Measurements from ENCODE around the gene C8G. TPM values are rescaled to one million over a fixed set of nuclear protein-coding genes. Genes with fewer than 3 reads are reported as not detected.

The C8G gene
- total and polyA plus RNA-seq, 8 donors, result 2.3 to 5.5 TPM; not detected in 6

DNA sequence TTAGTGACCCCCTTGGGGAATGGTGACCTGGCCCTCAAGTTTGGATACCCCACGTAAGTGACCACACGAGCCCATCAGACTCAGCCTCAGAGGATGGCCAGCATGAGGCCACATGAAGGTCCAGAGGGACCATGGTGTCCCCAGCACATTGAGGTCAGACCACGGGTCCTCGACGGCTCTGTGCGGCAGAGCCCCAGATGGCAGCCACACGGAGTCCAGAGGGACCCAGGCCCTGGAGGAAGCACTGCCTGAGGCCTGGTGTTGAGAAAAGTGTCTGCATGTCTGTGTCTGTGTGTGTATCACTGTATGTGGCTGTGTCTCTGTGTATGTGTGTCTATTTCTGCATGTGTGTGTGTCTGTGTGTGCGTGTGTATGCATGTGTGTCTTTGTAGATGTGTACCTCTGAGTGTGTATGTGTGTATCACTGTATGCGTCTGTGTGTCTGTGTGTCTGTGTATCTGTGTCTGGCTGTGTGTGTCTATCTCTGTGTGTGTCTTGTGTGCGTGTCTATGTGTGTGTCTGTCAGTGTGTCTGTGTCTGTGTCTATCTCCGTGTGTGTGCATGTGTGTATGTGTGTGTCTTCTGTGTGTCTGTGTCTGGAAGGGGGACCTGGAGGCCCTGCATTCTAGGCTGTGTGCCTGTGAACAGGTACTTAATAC is 38.7 kb downstream of the C8G start:
- TF ChIP-seq, protein P1, sequence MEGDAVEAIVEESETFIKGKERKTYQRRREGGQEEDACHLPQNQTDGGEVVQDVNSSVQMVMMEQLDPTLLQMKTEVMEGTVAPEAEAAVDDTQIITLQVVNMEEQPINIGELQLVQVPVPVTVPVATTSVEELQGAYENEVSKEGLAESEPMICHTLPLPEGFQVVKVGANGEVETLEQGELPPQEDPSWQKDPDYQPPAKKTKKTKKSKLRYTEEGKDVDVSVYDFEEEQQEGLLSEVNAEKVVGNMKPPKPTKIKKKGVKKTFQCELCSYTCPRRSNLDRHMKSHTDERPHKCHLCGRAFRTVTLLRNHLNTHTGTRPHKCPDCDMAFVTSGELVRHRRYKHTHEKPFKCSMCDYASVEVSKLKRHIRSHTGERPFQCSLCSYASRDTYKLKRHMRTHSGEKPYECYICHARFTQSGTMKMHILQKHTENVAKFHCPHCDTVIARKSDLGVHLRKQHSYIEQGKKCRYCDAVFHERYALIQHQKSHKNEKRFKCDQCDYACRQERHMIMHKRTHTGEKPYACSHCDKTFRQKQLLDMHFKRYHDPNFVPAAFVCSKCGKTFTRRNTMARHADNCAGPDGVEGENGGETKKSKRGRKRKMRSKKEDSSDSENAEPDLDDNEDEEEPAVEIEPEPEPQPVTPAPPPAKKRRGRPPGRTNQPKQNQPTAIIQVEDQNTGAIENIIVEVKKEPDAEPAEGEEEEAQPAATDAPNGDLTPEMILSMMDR (IDR thresholded peaks at IDR 0.05), result no peak
- TF ChIP-seq POLR2A (IDR thresholded peaks at IDR 0.05) (no peak), EP300 (IDR thresholded peaks at IDR 0.05) (no peak), POLR2AphosphoS5 (IDR thresholded peaks at IDR 0.05) (no peak)
- H3K36me3 ChIP-seq, result no peaks in the 10 kb centered on the region
- WGBS, 5 donors, result 79 to 92% (median 86%) methylated on average over 7 to 11 of the region's 11 CpGs
- no peaks in the 10 kb centered on the region for H3K9me3 ChIP-seq
- H3K27ac ChIP-seq, result no peak overlapping the region
- intact Hi-C loops (cut with DNase I; ENCODE audit: low total_unique reads), result no loop called here
- peaks cover 4 to 18% (median 13%) of the 10 kb centered on the region in 4 donors for H3K4me1 ChIP-seq
- H3K27me3 ChIP-seq, result peaks cover 12 to 69% (median 28%) of the 10 kb centered on the region in 3 donors
- H3K4me3 ChIP-seq, result no peak overlapping the region
- DNase-seq, result no peak

DNA sequence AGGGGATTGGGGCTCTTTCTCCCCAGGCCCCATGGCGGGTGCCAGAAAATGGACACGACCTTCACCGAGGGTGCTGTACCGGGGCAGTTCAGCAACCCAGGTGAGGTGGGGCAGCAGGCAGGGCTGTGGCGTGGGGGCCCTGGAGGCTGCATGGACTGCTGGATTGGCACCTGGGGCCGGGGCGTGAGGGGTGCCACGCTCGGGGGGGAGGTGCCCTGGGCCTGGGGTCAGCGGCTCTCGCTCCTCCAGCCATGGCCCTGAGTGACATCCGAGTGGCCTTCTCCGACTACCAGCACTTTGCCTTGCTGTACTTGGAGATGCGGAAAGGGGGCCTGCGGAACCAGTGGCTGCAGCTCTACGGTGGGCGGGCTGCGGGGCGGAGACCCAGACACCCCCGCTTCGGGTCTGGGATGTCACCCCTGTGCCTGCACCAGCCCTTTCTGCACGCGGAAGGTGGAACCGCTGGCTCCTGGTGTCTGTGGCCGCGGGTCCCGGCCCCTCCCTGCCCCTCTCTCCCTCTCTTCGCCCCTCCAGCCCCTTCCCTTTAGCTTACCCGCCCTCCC is 39.5 kb downstream of the C8G start:
- no peak overlapping the region for H3K4me3 ChIP-seq
- peaks cover 4 to 15% (median 10%) of the 10 kb centered on the region in 4 donors for H3K4me1 ChIP-seq
- H3K27ac ChIP-seq, result no peak overlapping the region
- DNase-seq, result no peak
- H3K9me3 ChIP-seq, result no peaks in the 10 kb centered on the region
- intact Hi-C loops (cut with DNase I; ENCODE audit: low total_unique reads), result no loop called here
- H3K27me3 ChIP-seq, result peaks cover 12 to 69% (median 28%) of the 10 kb centered on the region in 3 donors
- 54 to 67% (median 62%) methylated on average over 13 to 29 of the region's 29 CpGs for WGBS, 5 donors
- TF ChIP-seq EP300 (IDR thresholded peaks at IDR 0.05) (no peak), POLR2A (IDR thresholded peaks at IDR 0.05) (no peak), POLR2AphosphoS5 (IDR thresholded peaks at IDR 0.05) (no peak)
- TF ChIP-seq, protein P1 (IDR thresholded peaks at IDR 0.05), result no peak
- H3K36me3 ChIP-seq, result no peaks in the 10 kb centered on the region

DNA sequence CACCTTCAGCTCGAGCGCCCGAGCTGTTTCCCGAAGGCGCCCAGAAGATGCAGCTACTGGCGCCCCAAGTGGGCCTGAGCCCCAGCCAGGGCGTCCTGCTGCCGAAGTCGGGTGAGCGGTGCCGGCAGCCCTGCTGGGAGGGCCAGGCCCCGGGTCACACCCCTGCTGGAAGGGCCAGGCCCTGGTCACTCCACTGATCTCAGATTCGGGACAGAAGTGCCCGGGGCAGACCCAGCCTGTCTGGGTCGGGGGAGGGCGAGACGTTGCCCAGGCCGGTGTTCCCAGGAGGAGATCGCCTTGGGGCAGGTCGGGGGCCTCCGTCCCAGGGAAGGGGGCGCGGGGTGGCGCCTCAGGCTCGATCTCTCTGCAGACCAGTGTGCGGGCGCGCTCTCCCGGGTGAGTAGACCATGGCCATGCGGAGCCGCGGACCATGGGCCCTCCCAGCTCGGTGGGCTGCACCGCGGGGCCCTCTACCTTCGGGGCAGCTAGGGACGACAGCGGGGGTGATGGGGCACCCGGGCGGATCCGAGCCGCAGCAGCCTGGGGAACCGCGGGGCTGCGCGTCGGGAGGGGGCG is 40.1 kb downstream of the C8G start:
- no peaks in the 10 kb centered on the region for H3K36me3 ChIP-seq
- H3K9me3 ChIP-seq, result no peaks in the 10 kb centered on the region
- peaks cover 4 to 15% (median 10%) of the 10 kb centered on the region in 4 donors for H3K4me1 ChIP-seq
- no peak for DNase-seq
- peaks cover 12 to 69% (median 28%) of the 10 kb centered on the region in 3 donors for H3K27me3 ChIP-seq
- H3K4me3 ChIP-seq, result no peak overlapping the region
- intact Hi-C loops (cut with DNase I; ENCODE audit: low total_unique reads), result no loop called here
- whole genome bisulfite sequencing, 5 donors, result 12 to 14% (median 13%) methylated on average over 22 to 48 of the region's 48 CpGs; no CpG with 5 or more reads in 1 of the 5 donors
- TF ChIP-seq, protein P1 (IDR thresholded peaks at IDR 0.05), result no peak
- TF ChIP-seq POLR2AphosphoS5 (IDR thresholded peaks at IDR 0.05) (no peak), EP300 (IDR thresholded peaks at IDR 0.05) (no peak), POLR2A (IDR thresholded peaks at IDR 0.05) (no peak)
- H3K27ac ChIP-seq, result no peak overlapping the region

DNA sequence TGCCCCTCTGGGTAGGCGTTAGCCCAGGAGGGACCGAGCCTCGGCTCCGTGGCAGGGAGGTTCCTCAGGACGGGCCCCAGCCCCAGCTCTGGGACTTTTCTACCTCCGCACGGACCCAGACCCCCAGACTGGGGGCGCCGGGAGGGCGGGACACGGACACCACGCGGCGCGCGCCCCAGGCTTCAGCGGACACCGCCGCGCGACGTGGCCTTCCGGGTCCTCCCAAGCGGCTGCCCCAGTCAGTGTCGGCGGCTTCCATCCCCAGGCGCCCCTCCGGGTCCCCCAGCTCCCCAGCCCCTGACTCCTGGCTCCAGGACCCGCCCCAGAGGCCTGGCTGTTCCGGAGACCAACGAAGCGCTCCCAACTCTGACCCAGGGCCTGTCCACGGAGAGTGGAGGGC is 40.8 kb downstream of the C8G start:
- Histone ChIP-seq H3K4me1 (peaks cover 4 to 15% (median 10%) of the 10 kb centered on the region in 4 donors), H3K9me3 (no peaks in the 10 kb centered on the region), H3K27ac (no peak overlapping the region), H3K27me3 (peaks cover 12 to 69% (median 28%) of the 10 kb centered on the region in 3 donors), H3K36me3 (no peaks in the 10 kb centered on the region), H3K4me3 (no peak overlapping the region)
- no peak for DNase-seq
- WGBS, 5 donors, result 26 to 33% (median 30%) methylated on average over 2 to 33 of the region's 33 CpGs
- intact Hi-C loops (cut with DNase I; ENCODE audit: low total_unique reads), result no loop called here
- TF ChIP-seq POLR2A (IDR thresholded peaks at IDR 0.05) (no peak), POLR2AphosphoS5 (IDR thresholded peaks at IDR 0.05) (no peak), EP300 (IDR thresholded peaks at IDR 0.05) (no peak)
- TF ChIP-seq, protein P1 (IDR thresholded peaks at IDR 0.05), result no peak
